ENCODE data around the gene HIVEP3.

HIVEP3 gene

GRCh38 chr1:41489561-41489960 is 429.2 kb downstream of the HIVEP3 start:
- TF ChIP-seq EZH2 (IDR thresholded peaks at IDR 0.05; ENCODE audit: borderline replicate concordance, low read length) (no peak), CTCF (IDR thresholded peaks at IDR 0.05; ENCODE audit: low read length) (no peak)
- Histone ChIP-seq H3K9me2 (ENCODE audit: low read depth, low read length) (no peaks in the 10 kb centered on the region), H2AFZ (ENCODE audit: low read length) (no peak overlapping the region), H3F3A (ENCODE audit: insufficient read depth, low read length) (no peaks in the 10 kb centered on the region), H3K9me3 (ENCODE audit: low read length) (no peaks in the 10 kb centered on the region), H3K79me2 (ENCODE audit: insufficient read depth, low read length) (no peaks in the 10 kb centered on the region), H3K4me2 (ENCODE audit: low read length) (no peak overlapping the region), H3K4me1 (ENCODE audit: insufficient read depth, low read length, severe bottlenecking) (no peaks in the 10 kb centered on the region), H3K4me3 (ENCODE audit: low read depth, low read length, poor library complexity, severe bottlenecking) (no peak overlapping the region), H3K27me3 (ENCODE audit: insufficient read depth, low read length) (0 out of 2 replicates have a peak, but pooled peaks cover 4% of the 10 kb centered on the region), H3K27ac (ENCODE audit: low read depth, low read length, poor library complexity, severe bottlenecking) (no peak overlapping the region), H3K36me3 (ENCODE audit: insufficient read depth, low read length) (no peaks in the 10 kb centered on the region), H3K9ac (ENCODE audit: low read length) (no peak overlapping the region), H4K20me1 (ENCODE audit: insufficient read depth, low read length) (no peaks in the 10 kb centered on the region)

GRCh38 chr1:41488040-41488951 is 430.4 kb downstream of the HIVEP3 start:
- Histone ChIP-seq H3K79me2 (ENCODE audit: insufficient read depth, low read length) (no peaks in the 10 kb centered on the region), H3F3A (ENCODE audit: insufficient read depth, low read length) (no peaks in the 10 kb centered on the region), H3K36me3 (ENCODE audit: insufficient read depth, low read length) (no peaks in the 10 kb centered on the region), H4K20me1 (ENCODE audit: insufficient read depth, low read length) (no peaks in the 10 kb centered on the region), H3K4me2 (ENCODE audit: low read length) (no peak overlapping the region), H3K9ac (ENCODE audit: low read length) (no peak overlapping the region), H3K27ac (ENCODE audit: low read depth, low read length, poor library complexity, severe bottlenecking) (no peak overlapping the region), H3K27me3 (ENCODE audit: insufficient read depth, low read length) (0 out of 2 replicates have a peak, but pooled peaks cover 4% of the 10 kb centered on the region), H3K4me3 (ENCODE audit: low read depth, low read length, poor library complexity, severe bottlenecking) (no peak overlapping the region), H3K9me3 (ENCODE audit: low read length) (no peaks in the 10 kb centered on the region), H2AFZ (ENCODE audit: low read length) (no peak overlapping the region), H3K4me1 (ENCODE audit: insufficient read depth, low read length, severe bottlenecking) (no peaks in the 10 kb centered on the region), H3K9me2 (ENCODE audit: low read depth, low read length) (no peaks in the 10 kb centered on the region)
- no peak for TF ChIP-seq CTCF (IDR thresholded peaks at IDR 0.05; ENCODE audit: low read length)
- TF ChIP-seq EZH2 (IDR thresholded peaks at IDR 0.05; ENCODE audit: borderline replicate concordance, low read length), result no peak

GRCh38 chr1:41487126-41488039 is 431.3 kb downstream of the HIVEP3 start:
- Histone ChIP-seq H3K9ac (ENCODE audit: low read length) (no peak overlapping the region), H3F3A (ENCODE audit: insufficient read depth, low read length) (no peaks in the 10 kb centered on the region), H3K27ac (ENCODE audit: low read depth, low read length, poor library complexity, severe bottlenecking) (no peak overlapping the region), H4K20me1 (ENCODE audit: insufficient read depth, low read length) (no peaks in the 10 kb centered on the region), H3K4me2 (ENCODE audit: low read length) (no peak overlapping the region), H3K36me3 (ENCODE audit: insufficient read depth, low read length) (no peaks in the 10 kb centered on the region), H3K79me2 (ENCODE audit: insufficient read depth, low read length) (no peaks in the 10 kb centered on the region), H3K9me3 (ENCODE audit: low read length) (no peaks in the 10 kb centered on the region), H3K27me3 (ENCODE audit: insufficient read depth, low read length) (0 out of 2 replicates have a peak, but pooled peaks cover 4% of the 10 kb centered on the region), H3K4me1 (ENCODE audit: insufficient read depth, low read length, severe bottlenecking) (no peaks in the 10 kb centered on the region), H3K4me3 (ENCODE audit: low read depth, low read length, poor library complexity, severe bottlenecking) (no peak overlapping the region), H2AFZ (ENCODE audit: low read length) (no peak overlapping the region), H3K9me2 (ENCODE audit: low read depth, low read length) (no peaks in the 10 kb centered on the region)
- no peak for TF ChIP-seq CTCF (IDR thresholded peaks at IDR 0.05; ENCODE audit: low read length)
- no peak for TF ChIP-seq EZH2 (IDR thresholded peaks at IDR 0.05; ENCODE audit: borderline replicate concordance, low read length)

All from OCI-LY1 (cell line).